NCI-H226 (cell line): Measurements from ENCODE around the gene NRARP.
A peak's percentile ranks its signal among the peaks of the same experiment; 100 is the strongest.

ENCODE experiments used
- DNase-seq: peaks from one replicate; pipeline ENCODE4 v3.0.0-alpha.2; 2015

NRARP gene

DNA sequence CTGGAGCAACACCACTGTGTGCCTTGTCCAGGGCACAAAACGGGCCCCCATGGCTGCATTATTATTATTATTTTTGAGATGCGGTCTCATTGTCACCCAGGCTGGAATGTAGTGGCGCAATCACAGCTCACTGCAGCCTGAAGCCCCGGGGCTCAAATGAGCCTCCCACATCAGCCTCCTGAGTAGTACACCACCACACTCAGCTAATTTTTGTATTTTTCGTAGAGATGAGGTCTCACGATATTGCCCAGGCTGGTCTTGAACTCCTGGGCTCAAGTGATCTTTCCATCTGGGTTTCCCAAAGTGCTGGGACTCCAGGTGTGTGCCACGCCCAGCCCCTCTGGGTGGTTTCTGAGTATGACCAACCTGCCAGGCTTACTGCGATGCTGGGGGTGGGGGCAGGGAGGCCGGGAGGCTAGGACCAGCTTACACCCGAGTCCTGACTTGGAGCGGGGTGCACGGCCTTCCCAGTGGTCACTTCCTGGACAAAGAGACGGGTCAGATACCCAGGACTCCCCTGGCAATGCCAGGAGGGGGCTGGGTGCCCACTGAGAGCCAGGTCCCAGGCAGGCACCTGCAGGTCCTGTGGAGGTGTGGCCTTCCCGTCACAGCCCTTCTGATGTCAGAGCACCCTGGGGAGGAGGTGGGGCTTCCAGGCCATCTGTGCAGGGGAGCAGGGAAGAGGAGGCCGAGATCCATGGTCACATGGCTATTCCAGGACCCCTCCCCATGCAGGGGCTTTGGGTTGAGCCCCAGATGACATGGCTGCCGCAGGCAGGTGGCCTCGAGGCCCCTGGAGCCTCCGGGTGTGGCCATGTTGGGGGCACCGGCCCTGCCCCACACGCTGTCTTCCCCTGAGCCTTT, 8.3 kb upstream of the NRARP start:
- no peak for DNase-seq

GRCh38 chr9:137309368-137310188, 7.5 kb upstream of the NRARP start:
- no peak for DNase-seq

GRCh38 chr9:137308057-137308619, 6.1 kb upstream of the NRARP start:
- no peak for DNase-seq

GRCh38 chr9:137307255-137308056, 5.4 kb upstream of the NRARP start:
- no peak for DNase-seq

- DNase-seq, result no peak
Observed at GRCh38 chr9:137306850-137307254, 4.8 kb upstream of the NRARP start.

DNA sequence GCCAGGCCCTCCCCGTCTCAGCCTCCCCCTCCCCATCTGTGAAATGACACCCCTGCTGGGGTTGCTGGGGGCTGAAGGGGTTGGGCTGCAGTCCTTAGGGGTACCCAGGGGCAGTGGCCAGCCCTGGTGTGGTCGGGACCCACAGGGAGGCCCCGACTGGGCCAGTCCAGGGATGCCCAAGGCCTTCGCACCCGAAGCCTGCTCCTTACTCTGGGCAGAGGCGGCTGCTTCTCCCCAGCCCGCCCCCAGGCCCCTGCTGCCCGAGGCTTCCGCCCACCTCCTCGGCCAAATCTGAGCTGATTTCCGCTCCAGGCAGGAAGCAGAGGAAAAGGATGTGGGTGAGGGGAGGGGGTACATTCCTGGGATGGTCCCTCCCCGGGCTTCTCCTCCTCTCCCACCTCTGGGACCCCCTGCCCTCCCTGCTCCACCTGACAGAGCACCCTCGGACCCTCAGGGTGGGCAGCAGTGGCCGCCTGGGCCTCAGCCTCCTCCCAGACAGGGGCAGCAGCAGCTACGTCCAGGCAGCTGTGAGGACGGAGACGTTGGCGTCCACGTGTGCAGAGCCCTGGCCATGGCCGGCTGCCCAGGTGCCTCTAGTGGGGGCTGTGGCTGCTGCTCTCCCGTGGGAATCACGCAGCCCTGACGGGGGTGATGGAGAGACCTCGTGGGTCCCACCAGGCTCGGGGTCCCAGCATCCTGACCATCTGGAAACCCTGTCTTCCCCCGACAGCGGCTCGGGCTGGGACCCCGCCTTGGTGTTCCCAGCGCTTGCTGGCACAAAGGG, 4.2 kb upstream of the NRARP start:
- no peak for DNase-seq

DNA sequence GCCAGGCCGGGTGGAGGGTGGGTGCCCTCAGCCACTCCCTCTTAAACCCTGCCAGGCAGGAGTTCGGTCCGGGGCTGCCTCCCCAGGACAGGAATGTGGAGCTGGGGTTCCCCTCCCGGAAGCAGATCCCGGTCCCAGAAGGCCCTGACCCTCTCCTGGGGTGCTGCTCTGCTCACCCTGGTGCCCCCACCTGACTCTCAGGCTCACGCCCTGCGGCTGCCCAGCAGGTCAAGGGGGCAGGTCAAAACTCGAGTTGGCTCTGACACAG, 3.7 kb upstream of the NRARP start:
- DNase-seq, result no peak

DNA sequence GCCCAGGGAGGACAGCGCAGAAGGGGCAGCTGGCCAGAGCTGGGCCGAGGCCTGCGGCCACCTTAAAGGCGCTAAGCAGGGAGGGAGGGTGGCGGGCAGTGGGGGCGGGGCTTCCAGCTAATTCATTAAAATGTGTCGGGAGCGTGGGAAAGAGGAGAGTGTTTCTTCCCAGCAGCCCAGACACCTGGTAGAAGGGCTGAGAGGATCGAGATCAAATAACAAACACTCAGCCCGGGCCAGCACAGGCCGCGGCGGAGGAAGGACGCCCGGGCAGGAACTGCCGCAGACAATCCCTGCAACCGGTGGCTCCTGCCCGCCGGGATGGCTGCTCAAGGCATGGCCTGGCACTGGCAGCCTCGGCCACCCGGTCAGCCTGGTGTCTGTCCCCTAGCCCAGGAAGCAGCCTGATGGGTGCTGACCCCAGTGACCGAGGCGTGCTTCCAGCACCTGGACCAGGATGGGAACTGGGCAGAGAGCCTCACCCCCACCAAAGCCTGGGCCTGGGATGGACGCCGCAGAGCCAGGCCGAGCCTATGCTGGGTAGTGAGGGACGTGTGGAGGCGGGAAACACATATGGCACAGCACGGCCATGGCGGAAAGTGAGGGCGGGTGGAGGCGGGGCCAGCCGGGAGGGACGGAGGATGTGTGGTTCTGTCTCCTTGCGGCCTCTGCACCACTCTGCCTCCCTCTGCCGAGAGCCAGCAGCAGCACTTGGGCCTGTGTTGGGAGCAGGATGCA, 3.2 kb upstream of the NRARP start:
- DNase-seq, result peak; percentile 77

DNA sequence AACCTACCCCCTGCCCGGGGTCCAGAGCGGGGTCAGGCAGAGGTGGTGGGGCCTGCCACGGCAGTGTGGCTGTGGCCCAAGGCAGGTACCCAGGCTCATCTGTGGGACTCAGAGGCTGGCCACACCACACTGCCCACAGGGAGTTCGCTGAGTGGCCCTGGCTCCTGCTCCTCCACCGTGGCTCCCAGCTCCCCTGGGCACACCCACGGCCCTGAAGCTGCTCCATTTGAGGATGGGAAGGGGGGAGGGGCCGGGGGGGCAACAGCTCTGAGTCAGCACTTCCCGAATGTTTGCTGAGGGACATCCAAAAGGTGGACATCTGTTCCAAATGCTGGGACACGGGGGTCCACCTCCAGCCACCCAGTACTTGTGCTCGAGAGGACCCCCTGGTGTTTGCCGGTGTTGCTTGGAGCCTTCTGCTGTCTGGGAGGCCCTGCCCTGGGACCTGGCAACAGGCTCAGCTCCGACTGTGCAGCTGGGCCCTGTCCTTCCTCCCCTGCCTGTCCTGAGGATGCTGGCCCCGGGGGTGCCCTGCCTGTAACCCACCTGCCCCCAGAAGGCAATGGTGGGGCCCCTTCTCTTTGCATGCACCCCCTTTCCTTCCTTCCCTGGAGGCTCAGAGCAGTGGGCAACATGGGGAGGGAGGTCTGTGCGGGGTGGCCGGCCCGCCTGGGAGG, 2.5 kb upstream of the NRARP start:
- no peak for DNase-seq

DNA sequence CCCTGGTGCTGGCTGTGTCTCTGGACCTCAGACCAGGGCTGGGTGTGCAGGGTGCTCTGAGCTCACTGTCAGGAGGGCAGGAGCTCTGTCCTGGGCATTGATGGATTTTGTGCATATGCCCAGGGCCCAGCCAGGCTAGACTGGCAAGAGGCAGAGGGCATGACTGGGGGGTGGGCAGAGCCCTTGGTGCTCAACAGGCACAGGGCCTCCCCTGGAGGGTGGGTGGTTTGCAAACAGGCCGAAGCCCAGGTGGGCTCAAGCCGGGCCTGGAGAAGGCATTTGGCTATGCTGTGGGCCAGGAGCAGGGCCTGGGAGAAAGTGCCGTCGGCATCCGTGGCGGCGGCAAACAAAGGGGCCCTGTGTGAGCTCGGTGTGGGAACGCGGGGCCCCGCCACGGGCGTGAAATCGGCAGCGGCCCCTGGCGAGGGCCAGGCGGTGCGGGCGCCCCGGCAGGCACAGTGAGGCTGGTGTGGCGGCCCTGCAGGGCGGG, 1.9 kb upstream of the NRARP start:
- DNase-seq, result no peak

DNA sequence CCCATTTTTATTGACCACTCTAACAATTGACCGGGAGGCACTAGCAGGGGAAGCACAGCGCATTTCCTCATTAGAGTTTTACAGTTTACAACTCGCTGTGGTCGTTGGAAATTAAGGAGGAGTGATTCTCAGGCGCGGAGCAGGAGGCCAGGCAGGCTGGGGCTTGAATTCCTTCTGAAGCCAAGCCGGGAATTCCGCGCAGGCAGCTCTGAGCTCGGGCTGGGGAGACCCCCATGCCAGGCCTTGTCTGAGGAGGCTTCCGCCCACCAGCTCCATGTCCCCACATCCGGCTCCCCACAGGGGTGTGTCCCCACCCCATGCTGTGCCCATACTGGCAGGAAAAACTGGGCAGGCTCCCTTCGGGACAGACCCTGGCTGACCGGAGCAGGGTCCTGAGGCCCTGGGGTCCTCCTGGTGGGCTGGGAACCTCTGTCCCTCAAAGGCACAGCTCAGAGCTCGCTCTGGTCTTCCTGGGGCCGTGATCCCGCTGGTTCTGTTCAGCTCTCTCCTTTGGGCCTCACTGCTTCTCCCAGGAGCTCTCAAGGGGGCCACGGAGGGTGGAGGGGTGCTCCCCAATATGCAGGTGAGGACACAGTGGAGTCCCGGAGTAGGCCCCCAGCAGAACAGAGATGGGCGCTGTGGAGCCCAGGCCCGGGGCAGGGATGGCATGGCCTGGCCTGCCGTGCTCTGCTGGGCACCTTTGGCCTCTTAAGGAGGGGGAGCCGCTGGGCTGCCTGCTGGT, 1.3 kb upstream of the NRARP start:
- no peak for DNase-seq

- peak; percentile 13 for DNase-seq
Observed at GRCh38 chr9:137302449-137303150, 529 bp upstream of the NRARP start.

- DNase-seq, result peak; percentile 42
Observed at GRCh38 chr9:137301081-137301947, 757 bp downstream of the NRARP start.

GRCh38 chr9:137300567-137301080, 1.4 kb downstream of the NRARP start:
- DNase-seq, result no peak

DNA sequence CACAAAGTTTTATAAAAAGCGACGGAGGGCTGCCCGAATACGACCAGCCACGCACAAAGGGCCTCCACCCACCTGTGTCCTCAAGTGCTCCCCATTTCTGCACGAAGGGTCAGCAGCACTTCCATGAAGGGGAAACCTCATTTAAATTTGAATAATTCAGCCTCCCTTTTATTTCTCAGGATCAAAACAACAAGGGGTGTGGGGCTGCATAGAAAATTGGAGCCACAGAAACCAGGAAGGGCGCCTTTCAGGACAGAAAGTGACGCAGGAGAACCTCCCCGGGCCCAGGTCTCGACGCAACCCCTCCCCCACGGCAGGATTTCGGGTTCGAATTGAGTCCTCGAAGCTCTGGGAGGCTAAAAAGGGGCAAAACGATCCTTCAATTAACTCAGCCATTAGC, 2.1 kb downstream of the NRARP start:
- no peak for DNase-seq

DNA sequence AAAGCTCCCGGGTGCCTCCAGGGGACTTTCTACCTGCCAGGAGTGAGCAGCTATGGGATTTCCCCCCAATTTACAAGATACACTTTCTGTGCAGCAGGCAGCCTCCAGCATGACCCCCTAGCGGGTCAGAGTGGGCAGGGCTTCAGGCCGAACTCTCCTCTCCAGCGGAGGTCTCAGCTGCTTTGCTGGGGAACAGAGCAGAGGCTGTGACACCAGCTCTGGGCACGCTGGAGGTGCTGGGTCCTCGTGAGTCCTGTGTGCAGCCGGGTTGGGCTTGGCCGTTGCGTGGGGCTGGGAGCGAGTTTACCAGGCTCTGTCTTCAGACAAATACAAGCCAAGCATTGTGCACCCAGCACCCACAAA, 2.9 kb downstream of the NRARP start:
- no peak for DNase-seq

DNA sequence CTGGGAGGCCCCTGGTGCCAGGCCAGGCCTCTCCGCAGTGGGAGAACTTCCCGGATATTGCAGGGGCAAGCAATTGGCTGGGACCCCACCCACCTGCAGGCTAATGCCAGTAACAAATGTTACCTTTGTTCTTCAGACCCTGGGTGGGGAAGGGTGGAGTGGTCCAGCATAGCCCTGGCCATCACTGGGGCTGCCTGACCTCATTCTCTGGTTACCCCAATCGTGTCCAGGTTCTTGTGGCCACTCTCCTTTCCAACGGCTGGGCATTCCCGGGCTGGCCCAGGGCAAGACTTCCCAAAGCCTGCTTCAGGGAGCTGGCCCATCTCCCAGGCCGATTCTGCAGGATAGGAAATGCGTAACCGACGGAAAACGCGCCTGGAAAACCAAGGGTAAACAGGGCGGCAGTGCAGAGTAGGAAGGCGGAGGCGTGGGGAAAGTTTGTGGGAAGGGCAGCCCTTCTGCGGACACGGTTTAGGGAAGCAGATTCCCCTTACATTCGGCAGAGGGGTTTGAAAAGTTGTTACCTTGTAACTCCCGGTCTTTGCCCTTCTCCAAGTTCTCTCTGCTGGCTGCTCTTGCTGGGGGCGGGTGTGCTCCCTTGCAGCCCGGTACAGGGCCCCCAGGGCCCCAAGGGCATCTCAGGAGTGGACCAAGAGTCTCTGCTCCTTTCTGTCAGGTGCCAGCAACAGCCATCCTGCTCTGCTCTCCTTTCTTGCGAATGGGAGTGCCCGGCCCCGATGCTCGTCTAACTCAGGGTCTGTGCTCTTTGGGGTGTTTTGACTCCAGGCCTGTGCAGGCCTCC, 3.5 kb downstream of the NRARP start:
- no peak for DNase-seq
